HG03280 (cell line): ENCODE data around the gene GPRIN2.
"Not testable (repeated sequence)": the region's sequence is repeated elsewhere in the genome, so short reads cannot be mapped to it uniquely, and the experiment has no call there.

ENCODE experiments used
- ATAC-seq: cut with Tn5 transposase; IDR thresholded peaks from one replicate; pipeline ENCODE4 v1.9.1; 2021; ENCODE audit warnings: mild to moderate bottlenecking, moderate library complexity; ENCODE audit not compliant: unreplicated experiment

Gene GPRIN2

DNA sequence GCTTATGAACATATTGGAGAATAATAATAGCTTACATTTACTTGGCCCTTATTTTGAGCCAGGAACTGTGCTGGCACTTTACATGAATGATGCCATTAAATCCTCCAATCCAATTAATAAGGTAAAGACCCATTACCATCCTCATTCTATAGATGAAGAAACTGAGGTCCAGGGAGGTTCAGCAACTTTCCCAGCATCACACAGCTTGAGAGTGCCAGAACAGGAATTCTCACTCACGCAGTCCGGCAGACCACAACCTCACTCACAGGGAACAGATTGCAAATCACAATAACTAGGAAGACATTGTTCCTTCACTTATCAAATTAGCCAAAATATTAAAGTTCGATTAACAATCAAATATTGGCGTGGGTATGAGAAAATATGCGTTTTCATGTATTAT, 18.3 kb downstream of the GPRIN2 start:
- no peak for ATAC-seq

DNA sequence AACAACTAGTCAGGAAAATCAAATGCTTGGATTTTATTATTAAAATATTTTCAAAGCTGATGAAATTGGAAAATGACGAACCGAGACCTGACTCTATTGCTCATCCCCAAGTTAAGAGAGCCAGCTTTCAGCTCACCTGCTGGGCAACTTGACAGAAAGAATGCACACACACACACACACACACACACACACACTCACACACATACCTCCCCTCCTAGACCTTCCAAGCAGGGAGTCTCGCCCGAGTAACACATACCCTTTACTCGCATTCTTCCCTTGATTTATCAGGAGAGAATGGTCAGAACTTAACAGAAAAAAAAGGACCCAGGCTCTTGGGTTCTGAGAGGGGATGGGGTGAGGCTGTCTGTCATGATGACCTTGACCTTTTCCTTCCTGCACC, 19.1 kb downstream of the GPRIN2 start:
- ATAC-seq = no peak

DNA sequence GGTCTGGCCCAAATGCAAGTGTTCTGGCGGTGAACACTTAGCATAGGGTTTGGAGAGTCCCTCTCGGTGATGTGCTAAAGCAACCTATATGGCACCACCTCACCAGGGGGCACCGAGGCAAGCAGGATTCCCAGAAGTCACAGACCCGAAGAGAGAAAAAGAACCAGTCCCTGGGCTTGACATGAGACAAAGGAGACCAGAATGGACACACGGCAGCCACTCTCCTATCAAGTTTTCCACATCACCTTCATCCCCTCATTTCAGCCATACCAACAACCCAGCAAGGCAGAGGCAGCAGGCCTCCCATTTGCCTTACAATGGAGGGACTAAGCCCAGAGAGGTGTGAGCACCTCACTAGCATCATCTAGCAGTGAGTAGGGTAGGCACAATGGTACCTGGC, 19.7 kb downstream of the GPRIN2 start:
- ATAC-seq = no peak

DNA sequence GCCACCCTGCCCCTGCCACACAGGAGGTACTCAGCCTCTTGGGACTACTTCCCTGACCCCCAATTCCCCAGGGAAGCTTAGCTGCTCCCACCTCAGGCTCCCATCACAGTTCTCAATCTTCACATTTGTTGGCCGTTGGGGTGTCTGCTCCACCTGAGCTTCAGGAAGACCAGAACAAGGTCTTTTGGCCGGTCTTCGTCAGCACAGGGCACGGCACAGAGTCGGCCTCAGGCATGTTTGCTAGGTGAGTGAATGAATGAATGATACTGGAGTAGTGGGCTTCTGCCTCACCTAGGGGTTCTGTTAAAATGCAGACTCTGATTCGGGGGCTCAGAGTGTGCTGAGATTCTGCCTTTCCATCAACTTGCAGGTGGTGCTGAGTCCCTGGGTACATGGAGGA, 20.3 kb downstream of the GPRIN2 start:
- ATAC-seq = no peak

DNA sequence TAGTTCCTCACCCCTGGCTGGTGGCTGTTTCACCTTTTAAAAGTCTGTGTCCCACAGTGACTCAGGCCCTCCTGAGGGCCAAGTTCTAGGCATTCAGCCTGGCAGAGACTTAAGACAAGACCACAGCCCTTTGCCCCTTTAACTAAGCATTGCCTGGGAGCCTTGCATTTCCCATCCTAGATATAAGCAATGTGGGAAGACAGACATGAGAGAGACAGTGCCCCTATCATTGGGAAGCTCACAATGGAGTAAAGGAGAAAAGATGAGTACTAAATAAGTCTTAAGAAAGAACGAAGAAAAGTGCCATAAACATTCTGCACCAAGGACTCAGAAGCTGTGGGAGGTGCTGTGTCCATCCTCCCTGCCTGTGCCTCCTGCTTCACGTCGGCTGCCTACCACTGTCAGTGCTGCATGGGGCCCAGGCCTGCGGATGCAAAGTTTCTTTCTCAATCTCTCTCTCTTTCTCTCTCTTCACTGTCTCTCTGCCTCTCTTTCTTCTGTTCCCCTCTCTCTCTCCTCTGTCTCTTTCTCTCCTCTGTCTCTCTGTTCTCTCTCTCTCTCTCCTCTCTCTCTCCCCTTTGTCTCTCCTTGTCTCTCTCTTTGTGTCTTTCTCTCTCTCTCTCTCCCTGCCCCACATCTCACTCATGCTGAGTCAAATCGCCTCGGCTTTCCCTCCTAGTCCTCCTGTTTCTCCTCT, 21.5 kb downstream of the GPRIN2 start:
- ATAC-seq = no peak

DNA sequence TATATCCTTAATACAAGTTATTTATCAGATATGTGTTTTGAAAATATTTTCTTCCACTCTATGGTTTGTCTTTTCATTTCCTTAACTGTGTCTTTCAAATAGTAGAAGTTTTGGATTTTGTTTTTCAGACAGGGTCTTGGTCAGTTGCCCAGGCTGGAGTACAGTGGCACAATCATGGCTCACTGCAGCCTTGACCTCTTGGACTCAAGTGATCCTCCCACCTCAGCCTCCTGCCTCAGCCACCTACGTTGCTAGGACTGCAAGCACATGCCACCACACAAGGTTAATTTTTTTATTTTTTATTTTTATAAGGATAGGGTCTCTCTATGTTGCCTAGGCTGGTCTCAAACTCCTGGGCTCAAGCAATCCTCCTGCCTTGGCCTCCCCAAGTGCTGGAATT, 24.2 kb downstream of the GPRIN2 start:
- ATAC-seq = not testable (repeated sequence)

DNA sequence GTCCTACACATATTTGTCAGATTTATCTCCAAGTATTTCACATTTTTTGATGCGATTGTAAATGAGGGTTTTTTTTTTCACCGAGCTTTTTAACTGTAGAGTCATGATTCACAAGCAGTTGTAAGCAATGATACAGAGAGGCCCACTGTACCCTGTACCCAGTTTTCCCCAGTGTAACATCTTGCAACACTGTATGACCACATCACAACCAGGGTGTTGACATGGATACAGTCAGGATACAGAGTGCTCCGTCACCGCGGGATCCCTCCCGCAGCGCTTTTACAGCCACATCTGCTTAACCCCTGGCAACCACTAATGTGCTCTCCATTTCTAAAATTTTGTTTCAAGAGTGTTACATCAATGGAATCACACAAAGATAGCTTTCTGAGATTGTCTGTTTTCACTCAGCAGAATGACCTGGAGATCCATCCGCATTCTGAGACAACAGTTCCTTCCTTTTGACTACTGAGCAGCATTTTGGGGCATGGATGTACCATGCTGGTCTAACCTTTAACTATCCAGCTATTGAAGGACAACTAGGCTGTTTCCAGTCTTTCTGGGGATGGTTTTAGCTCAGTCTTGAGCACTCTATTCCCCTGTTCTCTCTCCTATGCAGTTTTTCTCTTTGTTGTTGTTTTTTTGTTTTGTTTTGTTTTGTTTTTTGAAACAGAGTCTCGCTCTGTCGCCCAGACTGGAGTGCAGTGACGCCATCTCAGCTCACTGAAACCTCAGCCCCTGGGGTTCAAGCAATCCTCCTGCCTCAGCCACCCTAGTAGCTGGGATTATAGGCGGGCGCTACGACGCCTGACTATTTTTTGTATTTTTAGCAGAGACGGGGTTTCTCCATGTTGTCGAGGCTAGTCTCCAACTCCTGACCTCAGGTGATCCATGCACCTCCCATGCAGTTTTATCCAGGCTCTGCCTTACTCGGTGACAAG, 25.9 kb downstream of the GPRIN2 start:
- ATAC-seq = no peak

DNA sequence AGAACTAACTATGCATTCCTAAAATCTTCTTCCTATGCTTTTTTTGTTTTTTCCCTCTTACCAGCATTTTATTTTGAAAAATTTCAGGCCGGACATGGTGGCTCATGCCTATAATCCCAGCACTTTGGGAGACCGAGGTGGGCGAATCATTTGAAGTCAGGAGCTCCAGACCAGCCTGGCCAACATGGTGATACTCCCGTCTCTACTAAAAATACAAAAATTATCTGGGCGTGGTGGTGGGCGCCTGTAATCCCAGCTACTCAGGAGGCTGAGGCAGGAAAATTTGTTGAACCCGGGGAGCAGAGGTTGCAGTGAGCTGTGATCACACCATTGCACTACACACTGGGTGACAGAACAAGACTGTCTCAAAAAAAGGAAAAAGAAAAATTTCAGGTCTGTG, 26.7 kb downstream of the GPRIN2 start:
- ATAC-seq = not testable (repeated sequence)

DNA sequence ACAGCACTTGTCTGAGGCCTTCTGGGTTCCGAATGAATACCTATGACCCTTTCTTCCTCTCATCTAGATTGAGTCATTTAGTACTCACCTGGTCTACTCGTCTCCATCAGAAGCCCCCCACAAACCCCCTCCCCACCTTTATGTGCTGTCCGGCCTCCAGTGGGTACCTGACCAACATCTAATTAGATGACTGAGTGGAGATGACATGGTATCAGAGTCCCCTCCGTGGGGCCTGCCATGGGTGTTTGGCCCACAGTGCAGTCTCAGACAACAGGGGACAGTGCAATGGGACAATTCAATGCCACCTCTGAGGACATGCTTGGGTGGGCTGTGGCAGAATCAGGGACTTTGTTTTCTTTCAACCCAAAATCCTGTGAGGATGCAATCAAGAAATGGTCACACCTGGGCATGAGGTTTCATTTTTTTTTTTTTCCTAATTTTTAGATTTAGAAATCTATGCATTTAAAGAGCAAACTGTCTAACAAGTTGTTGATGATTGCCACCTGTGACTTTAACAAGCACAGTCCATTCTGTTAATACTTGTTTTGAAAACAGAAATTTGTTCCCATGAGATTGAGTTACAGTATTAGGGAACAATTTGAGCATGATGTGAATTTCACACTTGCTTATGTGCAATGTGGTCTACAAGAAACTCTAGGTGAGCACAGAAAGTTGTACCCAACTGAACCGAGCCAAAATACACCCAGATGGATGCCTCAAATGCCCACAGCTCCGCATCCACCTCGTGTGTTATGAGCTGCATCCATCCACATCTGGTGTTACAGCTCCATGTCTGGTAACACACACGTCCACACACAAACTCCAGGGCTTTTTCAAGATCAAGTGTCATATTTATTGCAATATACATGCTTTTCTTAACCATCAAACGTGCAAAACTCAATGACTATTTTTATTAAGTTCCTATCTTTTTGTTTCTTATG, 27.5 kb downstream of the GPRIN2 start:
- ATAC-seq = no peak

DNA sequence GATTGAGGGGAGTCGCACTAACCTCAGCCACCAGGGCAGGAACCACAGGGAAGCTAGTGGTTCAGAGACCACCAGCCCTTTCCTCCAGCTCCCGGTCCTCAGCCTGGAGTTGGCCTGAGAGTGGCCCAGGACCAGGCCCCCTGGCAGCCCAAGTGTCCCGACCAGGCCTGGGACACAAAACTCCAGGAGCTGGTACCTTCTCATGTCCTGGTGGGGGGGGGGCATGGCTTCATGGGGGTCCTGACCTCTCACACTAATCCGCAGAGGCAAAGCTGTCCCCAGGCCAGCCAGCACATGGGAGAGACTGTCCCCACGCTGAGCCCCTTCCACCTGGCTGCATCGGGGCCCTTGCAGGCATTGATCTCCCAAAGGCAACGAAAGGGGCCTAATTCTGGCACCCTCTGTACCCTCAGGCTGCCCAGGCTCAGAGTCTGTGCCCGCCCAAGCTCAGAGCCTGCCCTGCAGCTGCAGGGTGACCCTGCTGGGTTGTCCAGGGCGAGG, 28.2 kb downstream of the GPRIN2 start:
- no peak for ATAC-seq

DNA sequence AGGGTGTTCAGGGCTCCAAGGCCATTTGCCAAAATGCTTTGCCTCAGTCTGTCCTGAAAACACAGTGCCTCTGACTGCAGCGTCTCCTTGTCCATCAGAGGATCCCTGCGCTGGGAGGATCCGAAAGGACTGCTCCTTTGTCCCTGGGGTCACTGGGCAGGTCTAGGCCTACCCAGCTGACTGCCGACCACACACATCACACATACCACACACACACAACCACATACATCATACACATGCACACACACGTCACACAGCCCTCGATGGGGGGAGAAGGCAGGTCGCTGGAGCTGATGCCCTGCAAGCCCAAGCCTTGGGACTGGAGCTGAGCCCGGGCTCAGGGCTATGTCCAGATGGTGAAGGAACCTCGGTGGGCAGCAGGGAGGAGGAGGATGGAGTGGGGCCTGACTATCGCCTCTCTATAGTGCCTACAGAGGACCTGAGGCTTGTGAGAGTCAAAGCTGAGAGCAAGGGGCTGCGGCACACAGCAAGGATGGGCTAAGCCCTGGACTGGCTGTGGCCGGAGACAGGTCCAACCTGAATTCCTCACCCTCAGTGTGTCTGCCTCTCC, 29.1 kb downstream of the GPRIN2 start:
- ATAC-seq = no peak

DNA sequence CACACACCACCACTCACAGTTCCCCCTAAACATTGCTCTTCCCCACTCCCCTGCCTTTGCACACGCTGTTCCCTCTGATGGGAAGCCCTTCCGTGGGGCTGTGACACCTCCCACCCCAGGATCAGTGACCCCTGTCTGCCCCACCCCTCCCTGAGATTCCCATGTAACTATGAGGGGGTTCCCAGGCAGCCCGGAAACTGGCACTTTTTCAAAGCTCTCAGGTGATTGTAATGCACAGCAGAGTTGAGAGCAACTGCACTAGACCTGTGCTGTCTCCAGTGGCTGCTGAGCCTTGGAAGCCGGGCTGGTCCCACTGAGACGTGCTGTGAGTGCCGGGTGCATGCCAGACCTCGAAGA, 29.8 kb downstream of the GPRIN2 start:
- no peak for ATAC-seq

DNA sequence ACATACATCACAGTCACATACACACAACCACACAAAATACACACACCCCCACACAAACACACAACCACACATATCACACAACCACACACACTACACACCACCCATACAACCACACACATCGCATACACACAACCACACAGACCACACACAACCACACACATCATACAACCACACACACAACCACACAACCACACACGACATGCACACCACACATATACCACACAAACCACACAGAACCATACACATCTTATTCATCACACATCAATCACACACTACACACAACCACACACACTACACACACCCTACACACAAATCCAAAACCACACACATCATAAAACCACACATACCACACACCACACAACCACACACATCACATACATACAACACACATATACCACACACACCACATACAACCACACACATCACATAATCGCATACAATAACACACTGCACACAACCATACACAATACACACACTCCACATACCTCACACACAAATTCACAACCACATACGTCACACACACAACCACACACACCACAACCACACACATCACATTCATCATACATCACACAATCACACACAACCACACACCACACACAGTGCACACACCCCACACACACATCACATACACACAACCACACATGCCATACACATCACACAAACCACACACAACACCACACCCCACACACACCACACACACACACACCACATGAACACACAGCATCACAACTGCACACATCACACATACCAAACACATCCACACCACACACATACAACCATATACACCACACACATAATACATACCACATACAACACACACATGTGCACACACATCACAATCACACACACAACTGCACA, 30.4 kb downstream of the GPRIN2 start:
- ATAC-seq = no peak

DNA sequence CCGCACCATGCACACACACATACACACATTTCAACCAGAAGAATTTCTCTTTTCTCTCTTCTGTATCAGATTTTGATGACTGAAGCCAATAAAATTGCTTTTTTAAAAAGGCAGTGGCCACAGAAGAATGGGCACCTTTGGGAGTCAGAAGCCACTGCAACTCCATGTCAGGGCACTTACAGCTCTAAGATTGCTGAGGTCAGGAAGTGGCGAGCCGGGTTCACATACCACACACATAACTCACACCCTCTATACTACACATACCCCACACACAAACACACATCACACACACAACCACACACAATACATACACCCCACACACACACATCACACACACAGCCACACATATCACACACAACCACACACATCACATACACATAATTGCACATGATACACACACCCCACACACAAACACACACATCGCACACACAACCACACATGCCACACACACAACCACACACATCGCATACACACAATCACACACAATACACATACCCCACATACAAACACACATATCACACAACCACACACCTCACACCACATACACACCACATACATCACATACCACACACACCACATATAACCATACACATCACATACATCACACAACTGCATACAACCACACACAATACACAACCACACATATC, 31.2 kb downstream of the GPRIN2 start:
- no peak for ATAC-seq

DNA sequence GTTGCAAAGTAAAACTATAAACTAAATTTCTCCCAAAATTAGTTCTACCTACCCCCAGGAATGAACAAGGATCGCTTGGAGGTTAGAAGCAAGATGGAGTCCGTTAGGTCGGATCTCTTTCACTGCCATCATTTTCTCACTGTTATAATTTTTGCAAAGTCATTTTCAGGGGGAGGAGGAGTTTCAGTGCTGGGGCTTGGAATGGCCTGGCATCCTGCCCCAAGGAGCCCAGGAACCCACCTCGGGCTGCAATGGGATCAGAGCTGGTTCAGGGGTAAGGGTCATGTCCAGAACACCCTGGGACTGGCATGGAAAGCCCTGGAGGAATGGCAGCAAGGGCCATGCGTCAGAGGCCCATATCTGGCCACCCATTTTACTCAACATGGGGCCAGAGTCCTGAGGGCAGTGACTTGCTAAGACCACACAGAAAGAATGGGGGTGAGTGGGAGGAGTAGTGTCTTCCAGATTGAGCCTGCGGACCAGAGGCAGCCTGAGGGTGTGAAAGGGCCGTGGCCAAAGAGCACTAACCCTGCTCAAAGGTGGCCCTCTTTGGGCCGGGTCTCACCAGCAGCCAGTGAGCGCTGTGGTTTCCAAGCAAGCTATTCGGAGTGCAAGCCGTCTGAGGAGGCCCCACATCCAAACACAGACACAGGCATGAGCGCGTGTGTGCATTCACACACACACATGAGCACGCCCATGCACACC, 31.8 kb downstream of the GPRIN2 start:
- ATAC-seq = no peak

DNA sequence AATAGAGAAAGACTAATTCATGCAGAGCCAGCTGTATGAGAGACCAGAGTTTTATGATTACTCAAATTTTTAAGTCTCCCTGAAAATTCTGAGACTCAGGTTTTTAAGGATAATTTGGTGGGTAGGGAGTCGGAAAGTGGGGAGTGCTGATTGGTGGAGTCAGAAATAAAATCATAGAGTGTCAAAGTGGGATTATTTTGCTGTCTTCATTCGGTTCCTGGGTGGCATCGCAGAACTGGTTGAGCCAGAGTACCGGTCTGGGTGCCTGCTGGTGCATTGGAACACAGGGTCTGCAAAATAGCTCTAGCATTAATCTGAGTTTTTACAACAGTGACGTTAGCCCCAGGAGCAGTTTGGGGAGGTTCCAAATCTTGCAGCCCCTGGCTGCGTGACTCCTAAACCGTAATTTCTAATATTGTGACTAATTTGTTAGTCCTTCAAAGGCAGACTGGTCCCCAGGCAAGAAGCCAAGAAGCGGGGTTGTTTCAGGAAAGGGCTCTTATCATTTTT, 32.4 kb downstream of the GPRIN2 start:
- ATAC-seq = no peak

DNA sequence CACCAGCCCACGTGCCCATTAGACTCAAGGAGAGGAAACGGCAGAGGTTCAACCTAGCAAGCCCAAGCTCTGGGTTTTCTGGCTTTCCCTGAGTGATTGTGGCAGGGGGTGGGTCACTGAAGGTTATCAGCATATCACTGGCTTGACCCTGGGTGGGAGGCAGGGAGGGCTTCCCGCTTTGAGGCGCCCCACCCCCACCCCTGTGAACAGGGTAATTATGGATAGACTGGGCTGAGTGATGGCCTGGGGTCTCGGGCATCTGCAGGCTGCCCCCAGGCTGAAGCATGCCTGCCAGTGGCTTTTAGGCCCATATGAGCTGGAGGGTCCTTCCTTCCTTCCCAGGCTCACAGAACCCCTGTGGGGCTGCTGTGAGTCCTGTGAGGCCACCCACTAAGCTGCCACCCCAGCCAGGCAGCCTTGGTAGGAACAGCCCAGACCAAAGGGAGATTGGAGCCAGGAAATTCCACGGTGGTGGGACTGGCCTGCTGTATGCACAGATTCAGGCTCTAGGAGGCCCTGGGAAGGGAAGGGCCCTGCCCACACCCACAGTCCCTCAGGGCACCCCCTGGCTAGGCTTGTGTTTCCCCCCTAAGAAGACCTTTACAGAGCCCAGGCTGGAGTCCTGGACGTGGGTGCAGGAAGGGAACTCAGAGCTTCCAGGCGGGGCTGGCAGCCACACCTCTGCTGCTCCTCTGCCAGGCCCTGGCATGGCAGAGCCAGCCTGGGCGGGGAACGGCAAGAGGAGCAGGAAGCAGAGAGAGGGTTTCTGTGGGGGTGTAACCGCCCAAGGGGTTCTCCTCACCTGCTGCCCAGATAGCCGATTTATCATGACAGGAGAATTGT, 33.1 kb downstream of the GPRIN2 start:
- ATAC-seq = no peak
